HG02642 (cell line): ENCODE results near the gene RNASEH2C.
"Not testable (repeated sequence)": the region's sequence is repeated elsewhere in the genome, so short reads cannot be mapped to it uniquely, and the experiment has no call there.

Source experiments
- ATAC-seq: cut with Tn5 transposase; IDR thresholded peaks from one replicate; pipeline ENCODE4 v1.9.1; 2021; ENCODE audit warnings: mild to moderate bottlenecking; ENCODE audit not compliant: unreplicated experiment, poor library complexity

Gene RNASEH2C

DNA sequence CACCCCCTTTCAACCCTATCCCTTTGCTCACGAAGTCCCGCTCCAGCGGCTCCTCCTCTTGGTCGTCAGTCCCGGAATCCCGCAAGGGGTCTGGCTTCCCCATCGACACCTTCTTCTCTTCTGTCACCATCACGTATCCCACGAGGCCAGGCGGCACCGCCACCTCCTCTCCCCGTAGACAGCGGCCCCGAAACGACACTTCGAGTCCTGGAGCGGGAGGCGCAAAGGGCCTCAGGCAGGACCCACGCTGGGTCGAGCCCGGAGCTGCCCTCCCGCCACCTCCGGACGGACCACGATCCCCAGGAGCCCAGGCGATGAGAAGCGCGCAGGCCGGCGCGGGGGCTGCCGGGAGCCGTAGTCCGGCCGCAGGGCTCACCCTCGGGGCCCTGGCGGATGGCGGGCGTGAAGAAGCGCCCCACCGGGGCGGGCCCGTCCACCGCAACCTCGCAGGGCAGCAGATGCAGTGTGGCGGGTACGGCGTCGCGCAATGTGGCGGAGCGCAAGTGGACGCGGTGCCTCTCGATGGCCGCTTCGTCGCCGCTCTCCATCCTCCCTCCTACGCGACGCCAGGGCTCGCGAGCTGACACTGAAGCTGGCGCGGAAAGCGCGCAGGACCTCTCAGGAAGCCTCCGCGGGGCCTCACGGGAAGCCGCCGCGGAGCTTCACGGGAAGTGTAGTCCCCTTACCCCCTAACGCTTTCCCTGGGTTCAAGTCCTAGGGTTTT is at the start of gene RNASEH2C:
RNASEH2C (minus strand) TSS at position 588 of the 724 bp plus-strand sequence; CDS start at position 548, 40 bp downstream.
- ATAC-seq, result peak; percentile 77

DNA sequence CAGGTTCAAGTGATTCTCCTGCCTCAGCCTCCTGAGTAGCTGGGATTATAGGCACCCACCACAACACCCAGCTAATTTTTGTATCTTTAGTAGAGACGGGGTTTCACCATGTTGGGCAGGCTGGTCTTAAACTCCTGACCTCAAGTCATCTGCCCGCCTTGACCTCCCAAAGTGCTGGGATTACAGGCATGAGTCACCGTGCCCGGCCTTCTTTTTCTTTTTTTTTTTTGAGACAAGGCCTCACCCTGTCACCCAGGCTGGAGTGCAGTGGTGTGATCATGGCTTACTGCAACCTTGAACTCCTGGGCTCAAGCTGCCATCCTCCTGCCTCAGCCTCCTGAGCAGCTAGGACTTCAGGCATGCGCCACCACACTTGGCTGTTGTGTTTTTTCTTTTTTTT is 47.2 kb upstream of the RNASEH2C start:
- ATAC-seq, result not testable (repeated sequence)

DNA sequence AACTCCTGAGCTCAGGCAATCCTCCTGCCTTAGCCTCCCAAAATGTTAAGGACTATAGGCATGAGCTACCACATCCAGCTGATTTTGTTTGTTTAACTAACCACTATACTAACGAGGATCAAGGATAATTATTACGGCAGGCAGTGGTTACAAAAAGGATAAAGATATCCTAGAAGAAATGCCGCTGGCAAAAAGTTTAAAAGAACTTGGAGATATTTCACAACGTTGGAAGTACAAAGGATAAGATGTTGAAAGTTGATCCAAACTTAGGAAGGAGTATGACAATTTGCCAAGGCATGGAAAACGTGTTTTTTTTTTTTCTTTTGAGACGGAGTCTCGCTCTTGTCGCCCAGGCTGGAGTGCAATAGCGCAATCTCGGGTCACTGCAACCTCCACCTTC is 46.8 kb upstream of the RNASEH2C start:
- no peak for ATAC-seq

DNA sequence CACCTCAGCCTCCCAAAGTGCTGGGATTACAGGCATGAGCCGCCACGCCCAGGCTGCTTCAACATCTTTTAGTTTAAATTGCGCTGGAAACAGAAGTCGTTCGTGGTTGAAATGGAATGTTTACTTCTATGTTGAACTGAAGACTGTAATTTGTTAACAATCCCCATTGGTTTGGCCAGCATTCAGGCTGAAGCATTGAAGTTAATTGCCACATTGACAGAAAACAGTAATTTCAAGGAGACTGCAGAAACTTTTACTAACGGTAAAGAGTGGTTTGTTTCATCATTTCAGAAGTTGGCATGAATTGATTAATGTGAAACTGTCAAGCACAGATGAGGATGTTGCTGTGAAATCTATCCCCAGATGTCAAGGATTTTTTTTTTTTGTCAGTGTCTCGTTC is 45.9 kb upstream of the RNASEH2C start:
- ATAC-seq, result no peak

DNA sequence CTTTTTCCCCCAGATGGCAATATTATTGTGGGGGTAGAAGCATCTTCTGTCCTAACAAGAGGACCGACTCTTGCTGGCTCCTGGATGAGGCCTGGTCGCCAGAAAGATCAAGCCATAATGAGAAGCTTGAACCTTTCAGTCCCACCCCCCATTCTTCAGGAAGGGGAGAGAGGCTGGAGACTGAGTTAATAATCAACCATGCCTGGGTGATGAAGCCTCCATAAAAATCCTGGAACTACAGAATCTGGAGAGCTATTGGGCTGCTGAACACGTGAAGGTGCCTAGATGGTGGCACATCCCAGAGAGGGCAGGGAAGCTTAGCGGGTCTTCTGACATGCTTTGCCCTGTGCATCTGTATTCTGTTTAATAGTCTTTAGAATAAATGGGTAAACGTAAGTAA is 43.8 kb upstream of the RNASEH2C start:
- no peak for ATAC-seq

DNA sequence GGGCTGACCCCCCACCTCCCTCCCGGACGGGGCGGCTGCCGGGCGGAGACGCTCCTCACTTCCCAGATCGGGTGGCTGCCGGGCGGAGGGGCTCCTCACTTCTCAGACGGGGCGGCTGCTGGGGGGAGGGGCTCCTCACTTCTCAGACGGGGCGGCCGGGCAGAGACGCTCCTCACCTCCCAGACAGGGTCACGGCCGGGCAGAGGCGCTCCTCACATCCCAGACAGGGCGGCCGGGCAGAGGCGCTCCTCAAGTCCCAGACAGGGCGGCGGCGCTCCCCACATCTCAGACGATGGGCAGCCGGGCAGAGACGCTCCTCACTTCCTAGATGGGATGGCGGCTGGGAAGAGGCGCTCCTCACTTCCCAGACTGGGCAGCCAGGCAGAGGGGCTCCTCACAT is 42.2 kb upstream of the RNASEH2C start:
- not testable (repeated sequence) for ATAC-seq

DNA sequence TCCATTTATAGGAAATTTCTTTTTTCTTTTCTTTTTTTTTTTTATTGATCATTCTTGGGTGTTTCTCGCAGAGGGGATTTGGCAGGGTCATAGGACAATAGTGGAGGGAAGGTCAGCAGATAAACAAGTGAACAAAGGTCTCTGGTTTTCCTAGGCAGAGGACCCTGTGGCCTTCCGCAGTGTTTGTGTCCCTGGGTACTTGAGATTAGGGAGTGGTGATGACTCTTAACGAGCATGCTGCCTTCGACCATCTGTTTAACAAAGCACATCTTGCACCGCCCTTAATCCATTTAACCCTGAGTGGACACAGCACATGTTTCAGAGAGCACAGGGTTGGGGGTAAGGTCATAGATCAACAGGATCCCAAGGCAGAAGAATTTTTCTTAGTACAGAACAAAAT is 41.6 kb upstream of the RNASEH2C start:
- not testable (repeated sequence) for ATAC-seq

DNA sequence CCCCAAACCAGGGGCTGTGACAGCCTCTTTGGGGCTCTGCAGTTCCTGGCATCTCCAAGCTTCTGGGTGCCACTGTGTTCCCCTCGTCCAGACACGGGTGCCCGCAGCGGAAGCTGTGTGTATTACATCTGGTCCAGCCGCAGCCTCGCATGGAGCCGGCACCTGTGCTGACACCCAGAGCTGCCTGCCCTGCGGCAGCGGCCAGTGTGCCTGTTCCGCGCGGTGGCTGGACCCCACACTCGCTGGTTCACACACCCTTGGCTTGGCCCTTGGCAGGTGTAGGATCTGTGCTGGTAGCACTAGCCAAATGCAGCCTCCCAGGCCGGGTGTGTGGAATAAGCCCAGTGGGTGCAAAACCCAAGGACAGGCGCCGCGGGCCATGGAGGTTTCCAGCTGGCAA is 24.5 kb upstream of the RNASEH2C start:
- ATAC-seq, result no peak

DNA sequence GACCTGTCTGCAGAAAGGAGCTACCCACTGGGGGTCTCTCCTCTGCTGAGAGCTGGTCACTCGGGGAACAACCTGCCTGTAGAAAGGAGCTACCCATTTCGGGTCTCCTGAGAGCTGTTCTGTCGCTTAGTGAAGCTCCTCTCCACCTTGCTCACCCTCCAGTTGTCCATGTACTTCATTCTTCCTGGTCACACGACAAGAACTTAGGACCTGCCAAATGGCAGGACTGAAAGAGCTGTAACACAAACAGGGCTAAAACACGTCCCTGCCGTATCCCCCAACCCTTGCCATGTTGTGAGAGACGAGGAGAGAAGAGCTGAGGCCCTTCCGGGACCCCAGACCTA is 24.1 kb upstream of the RNASEH2C start:
- ATAC-seq, result no peak

DNA sequence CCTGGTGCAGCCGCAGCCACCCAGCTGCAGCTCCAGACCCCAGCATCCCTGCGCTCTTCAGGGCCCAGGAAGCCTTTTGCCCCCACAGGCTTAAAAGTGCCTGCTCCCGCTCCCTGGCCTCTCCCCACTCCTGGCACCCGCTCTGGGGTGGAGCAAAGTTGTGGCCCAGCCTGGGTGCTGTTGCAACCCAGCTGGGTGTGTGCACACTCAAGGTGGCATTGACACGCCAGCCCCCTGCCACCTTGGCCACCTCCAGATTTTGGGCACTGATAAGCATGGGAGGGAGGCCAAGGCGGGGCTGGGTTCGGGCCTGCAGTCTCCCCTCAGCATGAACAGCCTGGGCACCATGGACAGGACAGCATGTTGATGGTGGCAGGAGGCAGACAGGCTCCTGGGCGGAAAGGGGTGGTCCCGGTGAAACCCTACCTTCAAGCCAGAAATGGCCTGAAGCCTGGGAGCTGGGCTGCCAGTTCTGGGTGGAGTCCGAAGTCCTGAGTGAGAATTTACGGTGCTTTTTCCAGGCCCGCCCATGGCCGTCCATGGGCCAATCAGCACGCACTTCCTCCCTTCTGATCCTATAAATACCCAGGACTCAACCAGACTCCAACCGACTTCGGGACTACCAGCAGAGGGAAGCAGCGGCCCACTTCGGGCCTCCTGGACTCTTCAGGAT is 23.6 kb upstream of the RNASEH2C start:
- no peak for ATAC-seq

DNA sequence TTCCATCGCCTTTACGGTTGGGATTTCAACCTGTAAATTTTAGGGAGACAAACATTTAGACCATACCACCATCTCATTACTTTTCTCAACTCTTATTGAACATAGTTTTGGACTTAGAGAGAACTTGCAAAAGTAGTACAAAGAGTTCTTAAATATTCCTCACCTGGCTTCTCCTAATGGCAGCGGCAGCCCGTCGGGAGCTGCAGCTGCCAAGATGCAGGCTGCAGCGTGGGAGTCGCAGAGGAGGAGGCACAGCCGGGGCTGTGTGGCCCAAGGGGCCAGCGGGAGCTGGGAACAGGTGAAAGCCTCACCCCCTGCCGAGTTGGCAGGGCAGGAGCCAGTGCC is 23.1 kb upstream of the RNASEH2C start:
- no peak for ATAC-seq

DNA sequence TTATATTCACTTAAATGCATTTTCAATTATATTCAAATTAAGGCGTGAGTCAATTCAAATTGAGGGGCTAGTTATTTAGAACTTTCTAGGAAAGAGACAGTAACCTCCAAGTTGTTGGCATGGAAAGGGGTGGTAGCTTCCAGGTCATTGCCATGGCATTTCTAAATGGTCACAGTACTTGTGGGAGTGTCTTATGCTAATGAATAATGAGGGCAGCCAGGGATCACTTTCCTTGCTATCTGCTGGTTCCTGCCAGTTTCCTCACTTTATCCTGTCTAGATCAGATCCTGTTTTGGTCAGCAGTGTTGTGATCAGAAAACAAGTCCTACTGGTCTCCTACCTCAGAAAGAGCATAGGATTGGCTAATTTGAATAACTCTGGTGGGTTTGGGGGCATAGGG is 21.8 kb upstream of the RNASEH2C start:
- ATAC-seq, result no peak

DNA sequence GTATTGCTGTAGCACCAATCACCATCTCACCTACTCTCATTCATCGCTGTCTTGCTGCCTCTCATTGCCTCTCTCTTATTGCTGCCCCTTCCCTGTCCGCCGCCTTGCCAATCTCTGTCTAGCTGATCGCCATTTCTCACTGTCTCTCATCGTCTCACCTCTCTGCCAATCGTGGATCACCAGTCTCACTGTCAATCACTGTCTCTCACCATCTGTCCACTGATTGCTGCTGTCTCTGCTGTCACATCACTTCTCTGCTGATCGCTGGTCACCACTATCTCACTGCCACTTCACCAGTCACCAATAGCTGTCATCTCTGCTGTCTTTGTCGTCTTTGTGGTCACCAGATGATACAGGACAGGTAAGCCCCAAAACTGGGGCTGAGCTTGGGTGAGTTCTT is 20.6 kb upstream of the RNASEH2C start:
- ATAC-seq, result no peak

DNA sequence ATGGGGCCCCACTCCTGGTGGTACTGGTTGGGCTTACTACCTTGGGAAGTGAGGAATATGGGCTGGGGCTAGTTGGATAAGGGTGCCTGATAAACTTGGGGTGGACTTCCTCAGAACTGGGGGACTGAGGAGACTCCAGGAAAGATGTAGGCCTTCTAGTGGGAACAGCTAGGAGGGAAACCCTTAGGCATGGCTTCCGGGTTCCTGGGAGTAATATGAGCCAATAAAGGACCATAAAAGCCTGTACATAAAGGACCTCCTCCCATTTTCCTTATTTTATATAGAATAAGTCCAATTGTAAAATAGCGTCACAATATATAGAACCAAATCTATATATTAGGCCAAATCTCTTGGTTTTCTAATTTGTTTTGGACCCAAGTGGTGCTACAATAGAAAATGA is 18.4 kb upstream of the RNASEH2C start:
- ATAC-seq, result no peak

DNA sequence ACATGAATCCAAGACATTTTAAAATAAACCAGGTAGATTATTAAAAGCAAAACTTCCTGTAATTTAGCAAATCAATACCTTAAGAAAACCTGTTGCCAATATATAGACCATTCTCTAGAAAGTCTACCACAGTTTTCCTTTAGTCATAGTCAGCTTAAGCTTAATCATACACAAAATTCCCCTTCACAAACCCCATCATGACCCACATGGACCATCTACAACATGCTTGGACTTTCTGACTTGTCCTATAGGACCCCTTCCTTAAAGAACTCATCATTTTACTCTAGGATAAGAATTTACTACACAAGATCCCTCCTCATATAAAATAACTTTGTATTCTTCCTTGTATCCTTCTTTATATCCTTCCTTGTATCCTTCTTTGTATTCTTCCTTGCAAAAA is 16.2 kb upstream of the RNASEH2C start:
- no peak for ATAC-seq

DNA sequence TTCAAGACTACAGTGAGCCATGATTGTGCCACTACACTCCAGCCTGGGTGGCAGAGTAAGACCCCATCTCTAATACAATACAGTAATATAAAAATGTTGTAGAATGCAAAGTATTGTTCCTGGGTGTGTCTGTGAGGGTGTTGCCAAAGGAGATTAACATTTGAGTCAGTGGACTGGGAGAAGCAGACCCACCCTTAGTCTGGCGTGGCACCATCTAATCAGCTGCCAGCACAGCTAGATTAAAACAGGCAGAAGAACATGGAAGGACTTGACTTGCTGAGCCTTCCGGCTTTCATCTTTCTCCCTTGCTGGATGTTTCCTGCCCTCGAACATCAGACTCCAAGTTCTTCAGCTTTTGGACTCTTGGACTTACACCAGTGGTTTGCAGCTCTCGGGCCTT is 14.5 kb upstream of the RNASEH2C start:
- not testable (repeated sequence) for ATAC-seq

DNA sequence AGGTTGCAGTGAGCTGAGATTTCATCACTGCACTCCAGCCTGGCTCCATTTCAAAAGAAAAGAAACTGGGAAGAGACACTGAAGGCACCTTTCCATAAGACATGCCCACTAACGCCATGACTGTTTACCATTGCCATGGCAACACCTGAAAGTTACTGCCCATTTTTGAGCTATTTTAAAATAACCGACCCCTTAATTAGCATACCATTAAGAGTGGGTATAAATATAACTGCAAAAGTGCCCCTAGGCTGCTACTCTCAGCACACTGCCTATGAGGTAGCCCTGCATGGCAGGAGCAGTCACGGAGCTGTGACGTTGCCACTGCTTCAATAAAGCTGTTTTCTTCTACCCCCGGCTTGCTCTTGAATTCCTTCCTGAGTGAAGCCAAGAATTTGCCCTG is 9.9 kb upstream of the RNASEH2C start:
- ATAC-seq, result no peak

DNA sequence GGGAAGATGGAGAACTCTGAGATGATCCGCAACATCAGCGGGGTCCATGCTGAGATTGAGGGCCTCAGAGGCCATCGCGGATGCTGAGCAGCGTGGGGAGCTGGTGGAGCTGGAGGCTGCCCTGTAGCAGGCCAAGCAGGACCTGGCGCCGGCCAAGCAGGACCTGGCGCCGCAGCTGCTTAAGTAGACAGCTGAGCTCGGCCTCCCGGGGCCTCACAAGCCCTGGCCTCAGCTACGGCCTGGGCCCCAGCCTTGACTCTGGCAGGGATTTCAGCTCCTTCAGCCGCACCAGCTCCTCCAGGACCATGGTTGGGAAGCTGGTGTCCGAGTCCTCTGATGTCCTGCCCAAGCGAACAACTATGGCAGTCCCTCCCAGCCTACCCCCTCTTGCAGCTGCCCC is 7.3 kb upstream of the RNASEH2C start:
- no peak for ATAC-seq

DNA sequence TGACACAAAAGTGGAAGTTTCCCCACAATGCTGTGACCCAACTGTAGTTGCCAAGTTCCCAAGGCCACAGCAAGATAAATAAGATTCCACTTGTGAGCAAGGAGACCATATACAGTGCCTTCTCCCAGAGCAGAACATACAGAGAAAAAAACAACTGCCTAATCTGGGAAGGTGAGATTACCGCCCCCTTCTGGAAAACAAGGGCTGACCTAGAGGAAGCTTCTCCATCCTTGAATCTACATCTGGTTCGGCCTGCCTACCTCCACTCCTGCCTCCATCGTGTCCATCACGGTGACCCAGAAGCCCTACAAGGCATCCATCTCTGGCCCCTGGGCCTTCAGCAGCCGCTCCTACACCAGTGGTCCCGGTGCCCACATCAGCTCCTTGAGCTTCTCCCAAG is 6.1 kb upstream of the RNASEH2C start:
- ATAC-seq, result no peak

DNA sequence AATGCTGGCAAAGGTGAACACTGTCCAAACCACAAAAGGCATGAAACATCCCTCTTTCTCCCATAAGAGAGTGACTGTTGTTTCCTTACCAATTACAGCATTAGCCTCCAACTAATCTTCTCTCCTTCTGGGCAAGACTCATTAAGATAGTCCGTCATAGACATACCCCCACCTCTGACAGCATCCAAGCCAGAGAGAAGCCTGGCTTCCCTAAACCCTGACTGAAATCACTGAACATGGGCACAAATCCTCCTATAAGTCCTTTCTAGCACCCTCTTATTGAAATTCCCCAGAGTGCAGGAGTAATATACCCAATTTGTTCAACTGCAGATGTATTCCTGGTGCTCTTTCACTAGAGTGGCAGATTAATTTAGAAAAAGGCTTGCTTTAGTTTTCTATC is 1.7 kb upstream of the RNASEH2C start:
- no peak for ATAC-seq

DNA sequence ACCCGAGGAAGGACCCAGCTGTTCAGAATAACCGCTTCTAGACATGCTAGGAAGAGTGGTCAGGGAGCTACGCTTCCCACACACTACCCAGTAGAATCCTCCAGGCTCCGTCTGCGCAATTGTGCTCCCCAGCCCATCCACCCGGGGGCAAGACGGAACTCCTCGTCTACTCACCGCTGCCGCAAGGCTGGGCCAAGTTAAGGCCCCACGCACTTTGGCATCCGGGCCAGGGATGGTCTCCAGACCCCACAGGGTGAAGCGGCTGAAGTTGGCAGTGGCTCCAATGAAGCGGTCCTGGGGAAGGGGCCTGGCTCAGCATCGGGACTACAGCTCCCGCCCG is 757 bp downstream of the RNASEH2C start:
- peak; percentile 23 for ATAC-seq

DNA sequence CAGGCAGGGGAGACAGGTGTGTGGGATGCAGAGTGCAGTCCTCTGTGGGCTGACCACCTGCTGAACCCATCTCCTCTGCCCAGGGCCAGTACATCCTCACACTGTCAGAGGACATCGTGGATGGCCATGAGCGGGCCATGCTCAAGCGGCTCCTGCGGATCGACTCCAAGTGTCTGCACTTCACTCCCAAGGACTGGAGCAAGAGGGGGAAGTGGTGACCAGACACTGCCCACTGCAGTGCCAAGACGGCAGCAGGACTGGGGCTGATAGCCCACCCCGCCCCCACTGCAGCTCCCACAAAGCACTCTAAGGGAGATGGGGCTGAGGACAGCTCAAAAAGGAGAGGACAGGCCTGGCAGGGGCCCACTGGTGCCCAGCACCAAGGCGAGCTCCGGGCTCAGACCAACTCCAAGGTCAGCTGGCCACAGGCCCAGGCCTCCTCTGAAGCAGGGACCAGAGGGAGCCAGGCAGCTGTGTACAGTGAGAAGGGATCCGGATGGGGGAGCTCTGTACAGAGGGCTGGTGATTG is 1.6 kb downstream of the RNASEH2C start:
- no peak for ATAC-seq
